SH-SY5Y (cell line): ENCODE results near the gene WFDC12.

Source experiments
- GATA2 ChIP-seq: IDR thresholded peaks from 2 replicates; pipeline ENCODE4 v1.6.1; 2011; ENCODE audit warnings: mild to moderate bottlenecking, low read depth, low read length
- GATA3 ChIP-seq: IDR thresholded peaks from 2 replicates; pipeline ENCODE4 v1.6.1; 2011; ENCODE audit warnings: low read depth, mild to moderate bottlenecking, low read length, moderate library complexity

The WFDC12 gene, protein sequence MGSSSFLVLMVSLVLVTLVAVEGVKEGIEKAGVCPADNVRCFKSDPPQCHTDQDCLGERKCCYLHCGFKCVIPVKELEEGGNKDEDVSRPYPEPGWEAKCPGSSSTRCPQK

DNA sequence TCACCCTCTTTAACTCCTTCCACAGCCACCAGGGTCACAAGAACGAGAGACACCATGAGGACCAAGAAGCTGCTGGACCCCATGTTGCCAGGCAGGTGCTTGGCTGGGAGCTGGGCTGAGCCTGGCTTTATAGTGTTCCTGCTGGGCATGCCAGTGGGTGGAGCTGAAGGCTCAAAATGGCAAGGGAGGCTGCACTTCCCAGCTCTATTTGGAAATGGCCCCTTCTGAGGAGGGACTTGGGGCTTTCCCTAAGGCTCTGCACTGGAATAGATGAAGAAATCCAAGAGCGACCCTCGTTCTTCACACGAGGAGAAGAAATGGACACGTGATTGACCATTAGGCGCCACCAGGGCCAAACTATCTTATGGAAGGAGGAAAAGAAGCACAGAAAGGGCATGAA, at the start of gene WFDC12:
Gene WFDC12, minus strand, starts transcription at position 101 of the 400 bp plus-strand sequence. Its CDS starts 18 bp downstream, at position 83.
- no peak for TF ChIP-seq GATA3
- TF ChIP-seq GATA2, result no peak

DNA sequence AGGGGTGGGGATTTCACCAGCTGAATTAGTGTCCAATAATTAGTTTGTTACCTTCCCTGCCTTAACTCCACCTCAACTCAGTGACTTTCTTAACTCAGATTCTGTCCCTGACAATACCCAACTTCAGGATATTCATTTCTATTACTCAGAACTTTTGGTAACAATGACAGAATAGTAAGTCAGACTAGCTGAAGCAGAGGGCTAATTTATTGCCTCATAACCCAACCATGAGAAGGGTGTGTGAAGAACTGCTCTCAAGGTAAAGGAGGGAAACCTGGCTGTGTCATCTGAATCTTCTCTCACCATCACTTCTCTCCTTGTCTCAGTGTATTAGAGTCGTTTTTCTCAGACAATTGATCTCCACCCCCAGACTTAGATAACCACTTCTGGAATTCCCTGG, 49.3 kb upstream of the WFDC12 start:
- TF ChIP-seq GATA3 (no peak), GATA2 (no peak)

DNA sequence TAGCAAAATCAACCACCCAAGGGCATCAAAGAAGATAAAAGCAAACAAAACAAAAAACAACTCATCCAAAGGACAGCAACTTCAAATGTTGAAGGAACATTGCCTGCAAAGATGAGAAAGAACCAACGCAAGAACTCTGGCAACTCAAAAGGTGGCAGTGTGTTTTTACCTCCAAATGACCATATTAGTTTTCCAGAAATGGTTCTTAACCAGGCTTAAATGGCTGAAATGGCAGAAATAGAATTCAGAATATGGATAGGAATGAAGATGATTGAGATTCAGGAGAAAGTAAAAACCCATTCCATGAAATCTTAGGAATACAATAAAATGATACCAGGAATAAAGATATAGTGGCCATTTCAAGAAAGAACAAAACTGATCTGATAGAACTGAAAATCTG, 40.6 kb upstream of the WFDC12 start:
- TF ChIP-seq GATA3 (no peak), GATA2 (no peak)

DNA sequence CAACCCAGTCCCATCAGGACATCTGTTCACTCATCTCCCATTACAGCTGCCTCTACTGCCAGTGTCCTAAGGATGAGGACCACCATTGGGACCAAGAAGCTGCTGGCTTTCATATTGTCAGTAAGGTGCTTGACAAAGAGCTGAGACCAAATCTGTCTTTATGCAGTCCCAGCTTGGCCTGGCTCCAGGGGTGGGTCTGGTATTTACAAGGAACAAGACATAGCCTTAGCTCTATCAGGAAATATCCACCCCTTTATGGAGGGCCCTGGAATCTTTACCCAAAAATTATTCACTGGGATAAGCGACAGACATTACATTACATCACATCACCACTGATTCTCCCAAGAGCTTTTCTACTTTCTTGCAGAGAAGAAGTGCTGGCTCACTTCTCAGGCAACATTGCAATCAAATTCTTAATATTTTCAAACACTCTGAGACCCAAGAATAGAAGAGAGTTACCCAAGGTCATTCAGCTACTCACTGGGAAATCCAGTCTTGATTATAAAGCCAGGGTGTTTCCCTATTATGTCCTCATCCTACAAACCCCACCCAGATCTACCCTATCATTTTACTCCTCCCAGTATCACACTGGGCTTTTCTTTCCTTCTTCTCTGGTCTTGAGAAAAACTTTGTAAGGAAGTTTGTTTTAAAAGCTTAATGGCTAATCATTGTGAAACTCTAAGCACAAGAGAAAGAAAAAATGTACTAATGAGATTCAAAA, 39.0 kb upstream of the WFDC12 start:
- TF ChIP-seq GATA2 (no peak), GATA3 (no peak)

DNA sequence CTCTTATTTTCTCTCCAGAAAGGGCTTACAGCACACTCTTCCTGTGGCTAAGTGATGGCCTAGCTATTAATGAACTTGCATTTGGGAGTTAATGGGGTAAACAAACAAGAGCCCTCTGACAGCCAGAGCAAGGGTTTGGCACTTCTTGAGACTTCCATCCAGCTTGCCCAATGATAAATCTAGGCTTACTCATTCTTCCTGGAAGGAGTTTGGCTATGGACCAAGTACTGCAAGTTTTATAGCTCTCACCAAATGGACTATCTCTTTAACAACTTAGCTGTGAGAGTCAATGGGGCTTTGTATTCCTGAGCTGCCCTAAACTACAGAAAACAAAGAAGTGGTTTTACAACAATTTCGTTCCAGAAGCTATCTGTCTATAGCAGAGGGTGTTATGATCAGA, 33.7 kb upstream of the WFDC12 start:
- TF ChIP-seq GATA3, result no peak

DNA sequence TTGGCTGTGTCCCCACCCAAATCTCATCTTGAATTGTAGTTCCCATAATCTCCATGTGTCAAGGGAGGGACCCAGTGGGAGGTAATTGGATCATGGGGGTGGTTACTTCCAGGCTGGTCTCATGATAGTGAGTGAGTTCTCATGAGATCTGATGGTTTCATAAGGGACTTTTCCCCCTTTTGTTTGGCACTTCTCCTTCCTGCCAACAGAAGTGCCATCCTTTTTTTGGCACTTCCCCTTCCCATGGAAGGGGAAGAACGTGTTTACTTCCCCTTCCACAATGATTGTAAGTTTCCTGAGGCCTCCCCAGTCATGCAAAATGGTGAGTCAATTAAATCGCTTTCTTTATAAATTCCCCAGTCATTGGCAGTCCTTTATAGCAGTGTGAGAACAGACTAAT, 32.4 kb upstream of the WFDC12 start:
- TF ChIP-seq GATA3 (no peak), GATA2 (no peak)

DNA sequence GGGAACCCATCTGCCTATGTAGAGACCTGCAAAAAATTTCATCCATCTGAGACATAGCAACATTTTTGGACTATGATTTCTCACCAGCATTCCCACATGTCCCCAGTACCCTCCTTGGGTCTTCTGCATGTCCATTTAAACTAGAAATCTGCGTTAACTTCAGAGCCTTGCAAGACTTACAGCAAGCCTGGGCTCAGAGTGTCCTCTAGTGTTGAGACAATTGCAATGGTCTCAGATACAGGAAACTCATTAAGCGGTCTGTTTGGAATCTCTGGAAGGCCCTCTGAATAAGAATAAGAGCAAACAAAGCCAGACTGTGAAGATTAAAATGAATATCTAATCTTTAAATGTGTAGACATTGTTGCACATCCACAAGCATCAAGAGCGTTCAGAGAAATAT, 29.9 kb upstream of the WFDC12 start:
- TF ChIP-seq GATA3 (no peak), GATA2 (no peak)

DNA sequence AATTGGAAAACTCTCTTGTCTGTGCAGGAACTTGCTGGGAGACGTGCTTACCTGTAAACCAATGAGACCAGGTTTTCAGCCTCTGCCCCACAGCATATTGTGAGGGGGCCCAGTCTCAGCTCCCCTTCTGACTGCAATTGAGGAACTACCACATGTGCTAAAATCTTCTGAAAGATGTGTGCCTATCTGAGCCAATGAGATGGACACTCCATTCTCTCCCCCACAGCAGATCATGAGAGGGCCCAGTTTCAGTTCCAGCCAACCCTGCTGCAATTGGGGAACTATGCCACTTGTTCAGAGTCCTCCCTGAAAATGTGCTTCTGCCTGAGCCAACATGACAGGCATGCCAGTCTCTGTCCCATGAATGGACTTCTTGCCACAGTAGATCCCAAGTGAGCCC, 29.5 kb upstream of the WFDC12 start:
- TF ChIP-seq GATA2, result no peak
- TF ChIP-seq GATA3, result no peak

DNA sequence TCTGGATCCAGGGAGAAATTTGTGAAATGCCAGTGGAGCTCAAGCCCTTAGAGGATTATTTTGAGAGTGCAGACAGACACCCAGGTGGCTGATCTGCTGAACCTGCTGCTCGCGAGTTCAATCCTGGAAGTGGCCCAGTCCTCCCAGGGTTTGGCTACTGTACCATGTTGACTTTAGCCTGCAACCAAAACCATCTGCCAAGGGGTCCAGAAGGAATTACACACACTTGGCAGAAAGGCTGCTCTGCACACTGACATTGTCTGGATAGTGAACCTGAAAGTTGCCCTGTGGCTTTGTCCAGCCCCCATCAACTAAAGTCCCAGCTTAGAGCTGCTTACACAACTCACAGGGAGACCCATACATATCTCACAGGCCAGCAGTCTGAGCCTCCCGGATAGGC, 28.9 kb upstream of the WFDC12 start:
- TF ChIP-seq GATA3, result no peak
- TF ChIP-seq GATA2, result no peak

DNA sequence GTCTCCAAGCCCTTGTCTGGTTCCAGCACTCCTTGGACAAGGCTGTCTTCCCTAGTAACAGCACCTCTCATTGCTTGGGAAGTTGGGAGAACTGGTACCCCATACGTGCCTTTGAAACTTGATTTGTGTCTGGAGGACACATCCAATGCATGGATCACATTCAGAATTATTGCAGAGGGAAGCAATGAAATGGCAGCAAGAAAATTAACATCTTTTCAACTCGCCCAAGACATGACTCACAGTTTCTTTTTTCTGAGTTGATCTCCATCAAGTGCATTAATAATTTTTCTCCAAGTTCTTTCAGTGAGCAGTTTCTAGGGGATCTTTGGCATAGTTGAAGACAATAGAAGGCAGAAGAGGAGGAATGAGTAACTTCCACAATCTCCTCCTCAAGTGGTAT, 28.1 kb upstream of the WFDC12 start:
- TF ChIP-seq GATA2, result no peak
- no peak for TF ChIP-seq GATA3

DNA sequence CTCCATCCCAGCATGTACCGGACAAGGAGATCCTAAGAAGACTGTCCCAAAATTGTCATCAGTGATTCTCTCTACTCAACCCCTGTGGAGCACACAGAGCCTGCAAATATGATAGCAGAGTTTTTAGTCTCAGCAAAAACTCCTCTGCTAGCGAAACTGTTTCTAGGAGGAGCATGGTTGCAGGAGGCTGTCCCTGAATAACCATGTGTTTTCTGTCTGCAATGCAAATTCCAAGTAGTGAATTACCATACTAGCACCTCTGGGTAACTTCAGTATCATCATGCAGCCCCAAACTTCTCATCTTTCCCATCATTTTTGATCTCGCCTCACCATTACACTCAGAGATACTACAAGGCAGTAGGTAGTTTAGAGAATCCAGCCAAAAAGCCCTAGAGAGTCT, 24.8 kb upstream of the WFDC12 start:
- no peak for TF ChIP-seq GATA3
- TF ChIP-seq GATA2, result no peak

DNA sequence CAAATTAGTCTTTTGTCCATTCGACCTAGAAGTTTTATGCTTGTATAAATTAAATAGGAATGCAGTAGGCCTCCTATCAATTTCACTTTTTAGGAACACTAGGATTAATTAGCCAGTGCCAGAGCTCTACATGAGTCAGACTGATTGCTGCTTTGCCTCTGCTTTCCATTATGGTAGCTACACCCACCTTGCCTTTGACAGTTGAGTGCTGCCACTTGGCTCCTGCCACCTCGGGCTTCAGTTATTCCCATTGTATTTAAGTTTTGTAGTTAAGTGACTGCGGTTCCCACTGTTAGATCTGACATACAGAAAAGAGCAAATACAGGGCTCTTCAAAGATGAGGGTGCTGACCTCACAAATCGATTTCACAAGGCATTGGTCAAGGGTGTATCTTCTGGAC, 16.6 kb upstream of the WFDC12 start:
- TF ChIP-seq GATA2 (no peak), GATA3 (no peak)

DNA sequence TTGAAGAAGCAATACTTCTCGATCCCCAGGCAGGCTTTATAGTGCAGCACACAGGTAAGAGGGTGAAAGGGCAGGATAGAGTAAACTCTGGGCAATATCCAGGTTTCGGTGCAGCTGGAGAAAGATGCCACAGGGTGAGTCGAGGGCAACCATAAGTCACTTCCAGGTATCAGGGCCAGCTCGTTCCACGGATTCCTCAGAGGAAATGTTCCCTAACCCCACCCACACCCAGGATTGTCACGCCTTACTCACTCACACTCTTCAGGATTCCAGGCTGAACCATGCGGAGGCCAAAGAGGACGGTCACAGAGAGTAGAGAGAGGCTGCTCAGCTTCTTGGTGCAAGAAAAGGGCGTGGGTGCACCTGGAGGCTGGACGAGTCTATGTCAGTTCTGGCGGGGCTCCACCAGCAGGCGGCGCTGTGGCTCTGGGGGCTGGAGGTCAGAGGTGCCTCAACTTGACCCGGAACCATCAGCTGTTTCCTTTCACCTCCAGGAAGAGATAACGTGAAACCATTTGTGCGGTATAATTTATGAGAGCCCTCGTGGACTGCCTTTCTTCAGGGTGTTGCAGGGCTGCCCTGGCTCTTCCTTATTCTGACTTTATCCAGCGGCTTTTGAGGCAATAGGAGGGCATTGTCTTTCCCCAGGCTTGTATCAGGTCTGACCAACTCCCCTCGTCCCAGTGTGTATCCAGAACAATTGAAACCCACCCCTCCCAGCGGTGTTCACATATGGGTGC, 14.5 kb upstream of the WFDC12 start:
- TF ChIP-seq GATA3 (no peak), GATA2 (no peak)

DNA sequence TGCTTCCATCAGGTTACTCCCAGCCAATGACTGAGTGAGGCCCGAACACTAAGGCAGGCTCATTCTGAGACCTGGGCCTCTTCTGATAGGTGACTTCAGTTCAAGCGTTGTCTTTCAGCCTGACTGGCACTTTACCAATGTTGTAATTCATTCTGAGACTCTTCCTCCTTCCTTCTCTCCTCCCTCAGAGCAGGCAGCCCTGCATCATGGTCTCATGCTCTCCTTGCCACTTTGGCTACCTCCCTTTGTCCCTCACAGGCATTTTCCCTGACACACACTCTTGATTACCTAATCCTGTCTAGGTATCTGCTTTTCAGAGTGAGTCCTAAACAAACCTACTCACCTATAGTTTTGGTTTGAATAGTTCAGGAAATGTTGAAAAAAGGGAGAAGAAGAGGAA, 12.6 kb upstream of the WFDC12 start:
- no peak for TF ChIP-seq GATA2
- TF ChIP-seq GATA3, result no peak

DNA sequence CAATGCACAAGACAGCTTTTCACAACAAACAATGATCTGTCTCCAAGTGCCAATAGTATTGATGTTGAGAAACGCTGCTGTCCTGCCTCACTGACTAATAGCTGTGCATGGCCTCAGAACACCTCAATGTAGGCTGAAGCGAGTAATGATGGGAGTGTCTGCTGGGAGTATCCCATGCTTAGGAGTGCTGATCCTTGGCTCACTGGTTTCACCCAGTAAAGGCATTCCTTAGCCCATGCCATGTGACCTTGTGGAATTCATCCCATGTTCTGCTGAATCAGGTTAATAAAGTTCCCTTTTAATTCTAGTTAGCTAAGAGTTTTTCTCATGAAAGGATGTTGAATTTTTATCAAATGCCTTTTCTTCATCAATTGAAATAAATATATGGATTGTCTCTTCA, 3.8 kb upstream of the WFDC12 start:
- TF ChIP-seq GATA2 (no peak), GATA3 (no peak)
